Heart left ventricle (tissue), 13 donors: Measurements from ENCODE around the gene SORCS1.

Experiments
- POLR2A ChIP-seq, 2 donors: fragments of 450-650 bp; IDR thresholded peaks; one replicate each; pipeline ENCODE4 v1.6.1; 2017; ENCODE audit warnings: antibody characterized with exemption in 2 of 2, mild to moderate bottlenecking in 2 of 2, moderate library complexity in 2 of 2
- TF ChIP-seq, protein P1 (sequence below), 12 donors: fragments of 200-600 bp; sonication (generic) in 4 of 12; IDR thresholded peaks; one replicate each; pipeline versions ENCODE4 v1.5.0 to v1.8.0; 2018 to 2022; ENCODE audit warnings: antibody characterized with exemption in 12 of 12, mild to moderate bottlenecking in 5 of 12
- donor health status: ischemic (EF 13 %, LVEDD 7.1; RV severe dilation, severe dysfunction).
- donor health status: DM: no; HTN: yes; CAD: no.
- donor health status: DM: no; HTN: no; CAD: no.
- donor health status: ischemic (EF 25% LVEDD 6.9; RV normal size, moderate dysfunction).
- donor health status: ischemic (EF 25% LVEDD 5.7; RV mildly dilated, moderate dysfunction).
- donor health status: ischemic (EF 35%, LVEDD 5.7; RV mildly dilated, moderate dysfunction).
- donor health status: nonischemic (EF 11% LVEDD 7.7; RV severe dilation, severe dysfunction).
- donor health status: DM: yes; HTN: yes; CAD: no.
- donor health status: PGD.
- donor health status: ischemic (EF 29% LVEDD 5.4; RV normal size, mild dysfunction).
- donor health status: nonischemic (EF 23%, LVEDD 6.1; RV moderate dilation, normal function).

- TF ChIP-seq, protein P1, sequence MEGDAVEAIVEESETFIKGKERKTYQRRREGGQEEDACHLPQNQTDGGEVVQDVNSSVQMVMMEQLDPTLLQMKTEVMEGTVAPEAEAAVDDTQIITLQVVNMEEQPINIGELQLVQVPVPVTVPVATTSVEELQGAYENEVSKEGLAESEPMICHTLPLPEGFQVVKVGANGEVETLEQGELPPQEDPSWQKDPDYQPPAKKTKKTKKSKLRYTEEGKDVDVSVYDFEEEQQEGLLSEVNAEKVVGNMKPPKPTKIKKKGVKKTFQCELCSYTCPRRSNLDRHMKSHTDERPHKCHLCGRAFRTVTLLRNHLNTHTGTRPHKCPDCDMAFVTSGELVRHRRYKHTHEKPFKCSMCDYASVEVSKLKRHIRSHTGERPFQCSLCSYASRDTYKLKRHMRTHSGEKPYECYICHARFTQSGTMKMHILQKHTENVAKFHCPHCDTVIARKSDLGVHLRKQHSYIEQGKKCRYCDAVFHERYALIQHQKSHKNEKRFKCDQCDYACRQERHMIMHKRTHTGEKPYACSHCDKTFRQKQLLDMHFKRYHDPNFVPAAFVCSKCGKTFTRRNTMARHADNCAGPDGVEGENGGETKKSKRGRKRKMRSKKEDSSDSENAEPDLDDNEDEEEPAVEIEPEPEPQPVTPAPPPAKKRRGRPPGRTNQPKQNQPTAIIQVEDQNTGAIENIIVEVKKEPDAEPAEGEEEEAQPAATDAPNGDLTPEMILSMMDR (IDR thresholded peaks at IDR 0.05): no peak
- no peak for TF ChIP-seq POLR2A (IDR thresholded peaks at IDR 0.05)
Observed at GRCh38 chr10:106765241-106765754, 399.2 kb downstream of the SORCS1 start.
